ENCODE results near the gene JPH3. TPM values are rescaled to one million over a fixed set of nuclear protein-coding genes. Genes with fewer than 3 reads are reported as not detected.

JPH3 gene
- polyA plus RNA-seq, 1 donor (not counting 4 experiments of a cell fraction or from before 2014, with no cell fraction given) = not detected

DNA sequence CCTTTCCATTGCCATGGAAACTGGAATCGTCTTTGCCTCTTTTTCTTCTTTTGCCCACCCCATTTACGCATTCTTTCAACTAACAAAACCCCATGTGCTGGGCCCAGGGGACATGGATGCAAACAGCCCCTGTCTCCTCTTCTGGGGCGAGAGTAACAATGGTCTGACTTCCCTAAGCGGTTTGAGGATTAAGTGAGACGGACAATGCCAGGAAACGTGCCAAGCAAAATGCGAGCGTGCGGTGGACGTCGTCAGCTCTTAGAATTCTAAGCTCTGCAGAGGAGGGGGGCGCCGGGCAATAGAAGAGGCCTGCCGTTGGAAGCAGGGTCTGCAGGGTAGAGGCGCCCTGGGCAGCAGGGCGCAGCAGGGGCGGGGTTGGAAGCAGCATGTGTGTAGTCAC is 42.4 kb upstream of the JPH3 start:
- Histone ChIP-seq H3K4me3 (ENCODE audit: control insufficient read depth in 2 of 3, extremely low read depth in 1 of 3, insufficient read depth in 2 of 3, low read depth in 1 of 3, low read length in 3 of 3) (no peak overlapping the region), H3K79me2 (ENCODE audit: control insufficient read depth, insufficient read depth, low read length) (no peaks in the 10 kb centered on the region), H3K36me3 (ENCODE audit: control insufficient read depth in 2 of 2, extremely low read depth in 1 of 2, insufficient read depth in 2 of 2, low read length in 2 of 2) (no peaks in the 10 kb centered on the region), H3K27ac (ENCODE audit: control insufficient read depth, insufficient read depth, low read length) (no peak overlapping the region), H2AFZ (ENCODE audit: control insufficient read depth, low read length) (no peak overlapping the region), H3K4me1 (ENCODE audit: control insufficient read depth, extremely low read depth, insufficient read depth, low read length) (no peaks in the 10 kb centered on the region), H4K20me1 (ENCODE audit: control insufficient read depth, extremely low read depth, insufficient read depth, low read length) (no peaks in the 10 kb centered on the region), H3K4me2 (ENCODE audit: control insufficient read depth, extremely low read depth, insufficient read depth, low read depth, low read length) (no peak overlapping the region), H3K9me1 (ENCODE audit: control insufficient read depth, extremely low read depth, insufficient read depth, low read length) (no peaks in the 10 kb centered on the region), H3K9ac (ENCODE audit: control insufficient read depth, extremely low read depth, insufficient read depth, low read length) (no peak overlapping the region), H3K9me3 (ENCODE audit: control insufficient read depth, low read depth, low read length) (peaks cover 3% of the 10 kb centered on the region), H3K27me3 (ENCODE audit: control insufficient read depth, extremely low read depth, insufficient read depth, low read length) (peaks cover 19% of the 10 kb centered on the region)
- dilution Hi-C loops (cut with MboI; ENCODE audit: extremely low pct_ligation_motif_present, low sequenced_read_pairs) = no loop called here
- FAIRE-seq (no peak), DNase-seq (ENCODE audit: low read depth, low spot score) (no peak)
- TF ChIP-seq, protein P1, sequence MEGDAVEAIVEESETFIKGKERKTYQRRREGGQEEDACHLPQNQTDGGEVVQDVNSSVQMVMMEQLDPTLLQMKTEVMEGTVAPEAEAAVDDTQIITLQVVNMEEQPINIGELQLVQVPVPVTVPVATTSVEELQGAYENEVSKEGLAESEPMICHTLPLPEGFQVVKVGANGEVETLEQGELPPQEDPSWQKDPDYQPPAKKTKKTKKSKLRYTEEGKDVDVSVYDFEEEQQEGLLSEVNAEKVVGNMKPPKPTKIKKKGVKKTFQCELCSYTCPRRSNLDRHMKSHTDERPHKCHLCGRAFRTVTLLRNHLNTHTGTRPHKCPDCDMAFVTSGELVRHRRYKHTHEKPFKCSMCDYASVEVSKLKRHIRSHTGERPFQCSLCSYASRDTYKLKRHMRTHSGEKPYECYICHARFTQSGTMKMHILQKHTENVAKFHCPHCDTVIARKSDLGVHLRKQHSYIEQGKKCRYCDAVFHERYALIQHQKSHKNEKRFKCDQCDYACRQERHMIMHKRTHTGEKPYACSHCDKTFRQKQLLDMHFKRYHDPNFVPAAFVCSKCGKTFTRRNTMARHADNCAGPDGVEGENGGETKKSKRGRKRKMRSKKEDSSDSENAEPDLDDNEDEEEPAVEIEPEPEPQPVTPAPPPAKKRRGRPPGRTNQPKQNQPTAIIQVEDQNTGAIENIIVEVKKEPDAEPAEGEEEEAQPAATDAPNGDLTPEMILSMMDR (optimal IDR thresholded peaks at IDR 0.05 in 1 of 3, IDR thresholded peaks at IDR 0.05 in 1 of 3, conservative IDR thresholded peaks at IDR 0.05 in 1 of 3; ENCODE audit: extremely low read depth in 1 of 3, insufficient read depth in 2 of 3, low read length in 3 of 3) = no peak
- no peak for TF ChIP-seq EZH2 (IDR thresholded peaks at IDR 0.05; ENCODE audit: low read length)

DNA sequence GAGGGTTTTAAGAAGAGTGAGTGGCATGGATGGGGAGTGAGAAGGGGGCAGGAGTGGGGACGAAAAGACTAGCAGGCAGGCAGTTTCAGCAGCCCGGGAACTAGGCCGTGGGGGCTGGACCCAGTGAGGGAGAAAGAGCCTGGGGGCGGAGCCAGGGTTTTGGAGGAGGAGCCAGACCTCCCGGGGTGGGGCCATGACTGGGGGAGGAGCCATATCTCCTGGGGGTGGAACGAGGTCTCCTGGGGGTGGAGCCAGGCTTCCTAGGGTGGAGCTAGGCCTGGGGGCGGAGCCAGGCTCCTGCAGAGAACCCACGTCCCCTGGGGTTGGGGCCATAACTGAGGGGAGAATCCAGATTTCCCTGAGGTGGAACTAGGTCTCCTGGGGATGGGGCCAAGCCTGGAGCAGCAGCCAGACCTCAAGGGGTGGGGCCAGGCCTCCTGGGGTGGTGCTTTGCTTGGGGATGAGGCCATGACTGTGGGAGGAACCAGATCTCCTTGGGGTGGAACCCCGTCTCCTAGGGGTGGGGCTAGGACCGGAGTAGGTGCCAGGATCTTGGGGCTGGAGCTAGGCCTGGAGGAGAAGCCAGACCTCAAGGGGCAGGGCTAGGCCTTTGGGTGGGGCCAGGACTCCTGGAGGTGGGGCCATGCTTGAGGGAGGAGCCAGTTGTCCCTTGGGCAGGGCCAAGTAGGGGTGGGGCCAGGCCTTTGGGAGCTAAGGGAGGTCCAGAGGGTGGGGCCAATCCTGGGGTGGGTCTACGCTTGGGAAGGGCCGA is 41.7 kb upstream of the JPH3 start:
- dilution Hi-C loops (cut with MboI; ENCODE audit: extremely low pct_ligation_motif_present, low sequenced_read_pairs) = no loop called here
- Histone ChIP-seq H3K4me1 (ENCODE audit: control insufficient read depth, extremely low read depth, insufficient read depth, low read length) (no peaks in the 10 kb centered on the region), H3K36me3 (ENCODE audit: control insufficient read depth in 2 of 2, extremely low read depth in 1 of 2, insufficient read depth in 2 of 2, low read length in 2 of 2) (no peaks in the 10 kb centered on the region), H3K27ac (ENCODE audit: control insufficient read depth, insufficient read depth, low read length) (no peak overlapping the region), H3K9me1 (ENCODE audit: control insufficient read depth, extremely low read depth, insufficient read depth, low read length) (no peaks in the 10 kb centered on the region), H4K20me1 (ENCODE audit: control insufficient read depth, extremely low read depth, insufficient read depth, low read length) (no peaks in the 10 kb centered on the region), H2AFZ (ENCODE audit: control insufficient read depth, low read length) (no peak overlapping the region), H3K4me3 (ENCODE audit: control insufficient read depth in 2 of 3, extremely low read depth in 1 of 3, insufficient read depth in 2 of 3, low read depth in 1 of 3, low read length in 3 of 3) (no peak overlapping the region), H3K4me2 (ENCODE audit: control insufficient read depth, extremely low read depth, insufficient read depth, low read depth, low read length) (no peak overlapping the region), H3K79me2 (ENCODE audit: control insufficient read depth, insufficient read depth, low read length) (no peaks in the 10 kb centered on the region), H3K9me3 (ENCODE audit: control insufficient read depth, low read depth, low read length) (peaks cover 3% of the 10 kb centered on the region), H3K9ac (ENCODE audit: control insufficient read depth, extremely low read depth, insufficient read depth, low read length) (no peak overlapping the region), H3K27me3 (ENCODE audit: control insufficient read depth, extremely low read depth, insufficient read depth, low read length) (peaks cover 17% of the 10 kb centered on the region)
- no peak for DNase-seq (ENCODE audit: low read depth, low spot score)
- no peak for FAIRE-seq
- no peak for TF ChIP-seq EZH2 (IDR thresholded peaks at IDR 0.05; ENCODE audit: low read length)
- TF ChIP-seq, protein P1 (optimal IDR thresholded peaks at IDR 0.05 in 1 of 3, IDR thresholded peaks at IDR 0.05 in 1 of 3, conservative IDR thresholded peaks at IDR 0.05 in 1 of 3; ENCODE audit: extremely low read depth in 1 of 3, insufficient read depth in 2 of 3, low read length in 3 of 3) = no peak
